IPS DF 4.7 (cell line): Measurements from ENCODE around the gene BCAS2.

Experiments
- DNase-seq: peaks from one replicate; pipeline ENCODE4 v3.0.0-alpha.2; 2013; ENCODE audit warnings: low spot score; ENCODE audit errors: extremely low read depth

BCAS2 gene

DNA sequence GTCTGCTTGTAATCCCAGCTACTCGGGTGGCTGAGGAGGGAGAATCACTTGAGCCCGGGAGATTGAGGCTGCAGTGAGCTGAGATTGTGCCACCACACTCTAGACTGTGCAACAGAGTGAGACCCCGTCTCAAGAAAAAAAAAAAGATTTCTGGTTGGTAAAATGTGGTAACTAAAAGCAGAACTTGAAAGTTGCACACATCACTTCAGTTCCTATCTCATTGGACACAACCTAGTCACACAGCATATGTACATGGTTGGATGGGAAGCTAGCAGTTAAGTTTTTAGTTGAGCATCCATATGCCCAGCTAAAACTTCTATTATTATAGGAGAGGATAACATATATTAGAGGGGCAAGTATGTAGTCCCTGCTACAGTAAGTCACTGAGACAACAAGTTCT lies 22.1 kb downstream of the BCAS2 start:
- no peak for DNase-seq

- no peak for DNase-seq
These were observed 22.9 kb downstream of the BCAS2 start for GRCh38 chr1:114558544-114558943.

- no peak for DNase-seq
These were observed 26.8 kb downstream of the BCAS2 start for GRCh38 chr1:114554577-114554976.

DNA sequence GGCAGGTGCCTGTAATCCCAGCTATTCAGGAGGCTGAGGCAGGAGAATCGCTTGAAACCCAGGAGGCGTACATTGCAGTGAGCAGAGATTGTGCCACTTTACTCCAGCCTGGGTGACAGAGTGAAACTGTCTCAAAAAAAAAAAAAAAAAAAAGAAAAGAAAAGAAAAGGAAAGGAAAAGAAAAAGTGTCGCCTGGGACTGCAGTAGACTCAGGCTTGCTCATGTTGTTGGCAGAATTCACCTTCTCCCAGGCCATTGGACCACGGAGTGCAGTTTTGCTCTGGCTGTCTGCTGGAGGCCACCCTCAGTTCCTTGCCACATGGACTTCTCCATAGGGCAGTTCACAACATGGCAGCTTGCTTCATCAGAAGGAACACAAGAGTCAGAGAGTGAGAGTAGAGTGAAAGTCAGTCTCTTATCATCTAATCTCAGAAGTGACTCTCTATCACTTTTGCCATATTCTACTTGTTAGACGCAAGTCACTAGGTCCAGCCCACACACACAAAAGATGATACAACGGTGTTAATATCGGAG lies 29.2 kb downstream of the BCAS2 start:
- no peak for DNase-seq

DNA sequence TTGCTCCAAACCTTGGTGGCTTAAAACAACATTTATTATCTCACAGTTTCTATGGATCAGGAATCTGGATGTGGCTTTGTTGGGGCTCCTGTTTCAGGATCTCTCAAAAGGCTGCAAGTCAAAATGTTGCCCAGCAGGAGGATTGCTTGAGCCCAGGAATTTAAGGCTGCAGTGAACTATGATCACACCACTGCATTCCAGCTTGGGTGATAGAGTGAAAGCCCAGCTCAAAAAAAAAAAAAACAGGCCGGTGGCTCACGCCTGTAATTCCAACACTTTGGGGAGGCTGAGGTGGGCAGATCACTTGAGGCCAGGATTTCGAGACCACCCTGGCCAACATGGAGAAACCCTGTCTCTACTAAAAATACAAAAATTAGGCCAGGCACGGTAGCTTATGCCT lies 30.0 kb downstream of the BCAS2 start:
- DNase-seq = no peak

DNA sequence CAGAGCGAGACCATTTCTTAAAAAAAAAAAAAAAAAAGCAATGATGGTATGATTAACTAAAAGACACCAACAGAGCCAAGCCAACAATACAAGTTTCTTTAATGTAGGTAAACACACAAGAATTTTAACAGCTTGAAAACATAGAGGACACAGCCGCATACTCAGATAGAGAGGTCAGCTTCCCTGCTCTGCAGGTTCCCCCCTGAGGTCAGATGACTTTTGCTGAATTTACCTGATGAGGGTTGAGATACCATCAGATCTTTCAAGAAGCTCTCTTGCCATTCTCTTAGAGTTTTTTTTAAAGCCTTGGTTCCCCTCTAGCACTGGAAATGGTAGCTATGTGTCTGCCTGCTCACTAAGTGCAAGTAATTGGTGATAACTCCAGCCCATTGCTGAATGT lies 31.1 kb downstream of the BCAS2 start:
- no peak for DNase-seq

DNA sequence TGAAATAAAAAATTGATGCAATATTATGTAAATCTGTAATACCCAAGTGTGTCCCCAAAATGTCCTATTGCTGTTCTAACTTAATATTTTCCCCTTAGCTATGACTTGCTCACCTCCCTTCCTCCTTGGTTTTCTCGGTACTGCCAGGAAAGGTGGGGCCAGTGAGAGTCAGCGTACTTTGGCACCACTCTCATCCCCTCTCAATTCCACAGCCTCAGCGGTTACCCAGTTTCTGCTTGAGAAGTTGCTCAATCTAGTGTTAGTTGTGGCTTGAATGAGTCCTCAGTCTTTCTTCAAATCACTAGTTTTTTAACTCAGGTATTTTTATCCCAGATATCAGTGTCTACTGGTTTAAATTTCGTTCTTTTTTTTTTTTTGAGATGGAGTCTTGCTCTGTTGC lies 32.3 kb downstream of the BCAS2 start:
- DNase-seq = no peak

- no peak for DNase-seq
These were observed 34.3 kb downstream of the BCAS2 start for GRCh38 chr1:114547076-114547475.

DNA sequence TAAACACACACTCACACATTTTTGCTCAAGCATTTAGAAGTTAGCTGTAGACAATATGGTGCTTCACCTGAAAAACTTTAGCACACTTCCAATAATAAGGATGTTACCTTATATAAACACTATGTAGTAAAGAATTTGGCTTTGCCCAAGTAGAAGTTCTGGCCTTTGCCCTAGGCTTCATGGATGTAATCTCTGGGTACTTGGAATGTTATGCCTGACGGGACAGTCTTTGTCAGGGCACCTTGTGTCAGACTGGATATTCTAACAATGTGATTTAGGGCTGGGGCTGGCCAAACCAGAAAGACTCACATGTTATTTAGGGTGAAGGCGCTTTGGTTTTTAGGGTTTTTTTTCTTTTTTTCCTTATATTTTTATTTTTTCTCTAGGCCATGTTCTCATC lies 35.6 kb downstream of the BCAS2 start:
- DNase-seq = no peak

- DNase-seq = no peak
These were observed 36.1 kb downstream of the BCAS2 start for GRCh38 chr1:114545315-114545714.

DNA sequence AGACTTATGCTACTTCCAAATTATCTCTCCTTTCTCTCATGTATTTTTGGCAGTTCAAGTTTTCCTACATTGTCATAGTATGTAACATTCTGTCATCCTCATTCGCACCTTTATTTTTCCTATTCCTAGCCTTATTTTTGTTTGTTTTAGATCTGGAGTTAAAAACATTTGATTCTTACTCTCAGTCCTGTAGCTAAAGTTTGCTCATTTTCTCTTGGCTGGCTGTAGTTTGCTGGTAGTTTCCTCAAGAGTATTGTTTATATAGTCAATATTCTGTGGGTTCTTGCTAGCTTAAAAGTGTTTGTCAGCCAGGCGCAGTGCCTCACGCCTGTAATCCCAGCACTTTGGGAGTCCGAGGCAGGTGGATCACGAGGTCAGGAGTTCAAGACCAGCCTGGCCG lies 40.6 kb downstream of the BCAS2 start:
- DNase-seq = no peak

DNA sequence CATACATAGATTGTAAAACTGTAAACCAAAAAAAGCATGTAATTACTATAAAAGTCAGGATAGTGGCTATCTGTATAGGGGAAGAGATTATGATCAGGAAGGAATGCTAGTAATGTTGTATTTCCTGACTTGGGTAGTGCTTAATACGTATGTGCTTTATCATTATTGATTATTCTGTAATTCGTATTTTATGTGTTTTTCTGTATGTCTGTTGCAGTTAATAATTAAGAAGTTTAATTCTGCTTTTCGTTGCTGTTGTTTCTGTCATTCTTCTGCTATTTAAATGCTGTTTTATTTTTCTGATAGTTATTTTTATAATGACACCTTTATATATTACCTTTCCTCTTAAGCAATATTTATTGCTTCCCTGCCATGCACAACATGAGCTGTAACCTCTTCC lies 41.1 kb downstream of the BCAS2 start:
- DNase-seq = no peak

GRCh38 chr1:114536043-114536442 lies 45.4 kb downstream of the BCAS2 start:
- no peak for DNase-seq

- no peak for DNase-seq
These were observed 46.0 kb downstream of the BCAS2 start for GRCh38 chr1:114535401-114535800.

DNA sequence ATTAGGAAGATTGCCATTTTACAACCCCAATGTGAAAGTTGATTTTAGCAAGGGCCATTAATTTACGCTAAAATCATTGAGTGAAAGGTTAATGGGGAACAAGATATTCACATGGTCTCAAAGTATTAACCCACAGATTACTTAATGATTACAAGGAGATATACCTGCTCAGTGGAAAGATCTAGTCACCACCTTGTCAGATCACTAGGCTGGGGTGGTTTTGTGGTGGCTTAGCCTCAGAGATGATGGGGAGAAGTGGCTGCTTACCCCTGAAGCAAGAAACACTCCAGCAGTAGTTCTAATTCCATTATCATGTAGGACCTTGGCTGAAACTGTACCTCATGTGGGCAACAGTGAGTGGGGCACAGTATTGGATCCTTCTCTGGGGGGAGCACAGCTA lies 50.3 kb downstream of the BCAS2 start:
- DNase-seq = no peak

- DNase-seq = no peak
These were observed 51.2 kb downstream of the BCAS2 start for GRCh38 chr1:114530224-114530623.

DNA sequence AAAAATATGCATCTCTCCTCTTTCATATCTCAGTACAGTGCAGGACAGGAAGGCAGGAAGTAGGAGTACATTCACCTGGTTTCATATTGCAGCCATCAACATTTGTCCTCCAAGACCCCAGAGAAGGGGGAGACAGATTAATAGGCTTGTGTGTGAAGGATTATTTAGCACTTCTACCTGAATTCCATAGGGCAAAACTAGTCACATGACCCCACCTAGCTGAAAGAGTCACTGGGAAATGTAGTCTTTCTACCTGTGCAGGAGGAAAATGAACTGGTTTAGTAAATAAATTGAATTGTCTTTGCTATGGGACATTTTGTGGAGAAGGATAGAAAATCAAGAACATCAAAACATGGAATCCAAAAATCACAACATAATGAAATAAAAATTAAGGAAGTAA lies 56.5 kb downstream of the BCAS2 start:
- no peak for DNase-seq

GRCh38 chr1:114522264-114522575 lies 59.2 kb downstream of the BCAS2 start:
- no peak for DNase-seq

DNA sequence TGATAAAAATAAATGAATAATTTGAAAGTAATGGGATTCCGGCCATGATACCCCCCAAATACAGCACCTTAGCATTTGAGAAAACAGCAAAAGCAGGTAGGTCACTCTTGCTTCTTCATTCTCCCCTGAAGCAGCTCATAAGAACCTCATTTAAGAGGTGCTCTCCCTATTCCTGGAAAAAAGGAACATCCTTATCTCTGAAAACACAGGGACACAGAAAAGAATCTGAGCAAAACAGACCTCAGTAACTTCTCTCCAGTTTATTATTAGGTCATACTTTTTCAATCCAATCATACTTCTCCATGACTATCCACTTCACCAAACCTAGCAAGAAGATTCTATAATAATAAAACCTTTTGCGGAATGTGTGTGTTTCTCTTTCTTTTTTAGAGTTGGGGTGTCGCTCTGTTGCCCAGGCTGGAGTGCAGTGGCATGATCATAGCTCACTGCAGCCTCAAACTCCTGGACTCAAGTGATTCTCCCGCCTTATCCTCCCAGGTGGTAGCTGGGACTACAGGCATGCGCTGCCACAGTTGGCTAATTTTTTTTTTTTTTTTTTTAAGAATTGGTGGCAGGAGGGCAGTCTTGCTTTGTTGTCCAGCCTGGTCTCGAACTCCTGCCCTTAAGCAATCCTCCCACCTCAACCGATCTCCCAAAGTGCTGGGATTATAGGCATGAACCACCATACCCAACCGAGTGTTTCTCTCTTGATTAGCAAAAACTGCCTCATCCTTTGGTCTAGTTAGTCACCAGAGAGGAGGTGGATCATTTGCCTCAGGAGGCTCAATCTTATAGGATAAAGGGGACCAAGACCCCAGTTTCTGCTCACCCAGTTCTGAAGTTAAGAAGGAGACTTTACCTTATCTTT lies 59.8 kb downstream of the BCAS2 start:
- no peak for DNase-seq
